Neural cell (in vitro differentiated cells): Measurements from ENCODE around the gene GNG14. TPM values are rescaled to one million over a fixed set of nuclear protein-coding genes. Genes with fewer than 3 reads are reported as not detected.

Source experiments
- H2AFZ ChIP-seq: fragments of 200-600, 300-800 bp; sonication (generic), shearing (Covaris generic); 2 replicates; pipeline ENCODE4 v1.6.0; 2014; ENCODE audit warnings: low read depth, mild to moderate bottlenecking, antibody characterized with exemption, low read length, moderate library complexity
- H3F3A ChIP-seq: fragments of 200-600 bp; shearing (Covaris generic); 2 replicates; pipeline ENCODE4 v1.6.1; 2016; ENCODE audit warnings: mild to moderate bottlenecking, moderate library complexity, mixed read lengths, antibody characterized with exemption, low read length; ENCODE audit not compliant: insufficient read depth, poor library complexity, severe bottlenecking
- H3K27ac ChIP-seq: fragments of 200-600, 300-800 bp; sonication (generic), shearing (Covaris generic); 2 replicates; pipeline ENCODE4 v1.5.1; 2014; ENCODE audit warnings: mild to moderate bottlenecking, low read length, moderate library complexity
- H3K27me3 ChIP-seq: fragments of 300-800, 200-600 bp; sonication (generic), shearing (Covaris generic); 2 replicates; pipeline ENCODE4 v1.6.0; 2014; ENCODE audit warnings: mild to moderate bottlenecking, low read depth, low read length, moderate library complexity; ENCODE audit not compliant: insufficient read depth
- H3K36me3 ChIP-seq: fragments of 300-800, 200-600 bp; sonication (generic), shearing (Covaris generic); 2 replicates; pipeline ENCODE4 v1.5.1; 2014; ENCODE audit warnings: mild to moderate bottlenecking, antibody characterized with exemption, low read length, moderate library complexity; ENCODE audit not compliant: insufficient read depth
- H3K4me2 ChIP-seq: fragments of 300-800, 200-600 bp; sonication (generic), shearing (Covaris generic); 2 replicates; pipeline ENCODE4 v1.6.0; 2014; ENCODE audit warnings: mild to moderate bottlenecking, low read length
- H3K4me3 ChIP-seq: fragments of 300-800, 200-600 bp; sonication (generic), shearing (Covaris generic); 2 replicates; pipeline ENCODE4 v1.5.1; 2014; ENCODE audit warnings: mild to moderate bottlenecking, low read length, moderate library complexity
- H3K79me2 ChIP-seq: fragments of 200-600 bp; shearing (Covaris generic); replicated peaks from 2 replicates; pipeline ENCODE4 v1.6.0; 2014; ENCODE audit warnings: mild to moderate bottlenecking, low read length, moderate library complexity; ENCODE audit not compliant: insufficient read depth
- H3K9ac ChIP-seq: fragments of 300-800, 200-600 bp; sonication (generic), shearing (Covaris generic); 2 replicates; pipeline ENCODE4 v1.6.1; 2016; ENCODE audit warnings: mild to moderate bottlenecking, low read length, mixed read lengths
- H3K9me2 ChIP-seq: fragments of 200-600 bp; shearing (Covaris generic); 2 replicates; pipeline ENCODE4 v1.6.1; 2016; ENCODE audit warnings: mild to moderate bottlenecking, low read length, mixed read lengths; ENCODE audit not compliant: insufficient read depth
- H3K9me3 ChIP-seq: fragments of 200-600, 300-800 bp; sonication (generic), shearing (Covaris generic); 2 replicates; pipeline ENCODE4 v1.6.1; 2016; ENCODE audit warnings: mild to moderate bottlenecking, mixed run types, low read length, moderate library complexity, mixed read lengths
- H4K20me1 ChIP-seq: fragments of 200-600 bp; shearing (Covaris generic); 2 replicates; pipeline ENCODE4 v1.6.1; 2016; ENCODE audit warnings: mild to moderate bottlenecking, mixed run types; ENCODE audit not compliant: insufficient read depth
- EP300 ChIP-seq: fragments of 450-650 bp; conservative IDR thresholded peaks from 2 replicates; pipeline ENCODE4 v1.6.1; 2014; ENCODE audit warnings: antibody characterized with exemption, mild to moderate bottlenecking, moderate library complexity; ENCODE audit not compliant: poor library complexity, severe bottlenecking
- EZH2 ChIP-seq: fragments of 200-600, 300-800 bp; shearing (Covaris generic), sonication (generic); IDR thresholded peaks from 2 replicates; pipeline ENCODE4 v1.6.1; 2014; ENCODE audit warnings: antibody characterized with exemption, low read length, borderline replicate concordance, mild to moderate bottlenecking; ENCODE audit not compliant: insufficient read depth, poor library complexity, severe bottlenecking
- MXI1 ChIP-seq: fragments of 450-650 bp; conservative IDR thresholded peaks from 2 replicates; pipeline ENCODE4 v1.6.1; 2014; ENCODE audit warnings: antibody characterized with exemption, mild to moderate bottlenecking; ENCODE audit not compliant: poor library complexity, severe bottlenecking
- POLR2AphosphoS5 ChIP-seq: IDR thresholded peaks from 2 replicates; pipeline ENCODE4 v1.6.1; 2012
- RAD21 ChIP-seq: fragments of 450-650 bp; conservative IDR thresholded peaks from 2 replicates; pipeline ENCODE4 v1.6.1; 2014; ENCODE audit warnings: antibody characterized with exemption, mild to moderate bottlenecking, moderate library complexity
- SMC3 ChIP-seq: fragments of 450-650 bp; conservative IDR thresholded peaks from 2 replicates; pipeline ENCODE4 v1.6.1; 2014; ENCODE audit warnings: antibody characterized with exemption, mild to moderate bottlenecking, moderate library complexity; ENCODE audit not compliant: poor library complexity
- TAF1 ChIP-seq: IDR thresholded peaks from 2 replicates; pipeline ENCODE4 v1.6.1; 2012; ENCODE audit warnings: low read depth
- polyA plus RNA-seq: library from polyadenylated mRNA; depleted of rRNA; stranded (reverse); fragments of >200 nt; gene quantifications from 2 replicates; pipeline ENCODE4 v1.2.3, GENCODE V29; 2014
- TF ChIP-seq, protein P1 (sequence below): IDR thresholded peaks from 2 replicates; pipeline ENCODE4 v1.6.1; 2012; ENCODE audit warnings: borderline replicate concordance
- TF ChIP-seq, protein P2 (sequence below): fragments of 450-650 bp; IDR thresholded peaks from 2 replicates; pipeline ENCODE4 v1.5.1; 2014; ENCODE audit warnings: antibody characterized with exemption, mild to moderate bottlenecking, moderate library complexity; ENCODE audit not compliant: poor library complexity, severe bottlenecking

Gene GNG14
- polyA plus RNA-seq, 1 donor from 2014 or later: not detected

DNA sequence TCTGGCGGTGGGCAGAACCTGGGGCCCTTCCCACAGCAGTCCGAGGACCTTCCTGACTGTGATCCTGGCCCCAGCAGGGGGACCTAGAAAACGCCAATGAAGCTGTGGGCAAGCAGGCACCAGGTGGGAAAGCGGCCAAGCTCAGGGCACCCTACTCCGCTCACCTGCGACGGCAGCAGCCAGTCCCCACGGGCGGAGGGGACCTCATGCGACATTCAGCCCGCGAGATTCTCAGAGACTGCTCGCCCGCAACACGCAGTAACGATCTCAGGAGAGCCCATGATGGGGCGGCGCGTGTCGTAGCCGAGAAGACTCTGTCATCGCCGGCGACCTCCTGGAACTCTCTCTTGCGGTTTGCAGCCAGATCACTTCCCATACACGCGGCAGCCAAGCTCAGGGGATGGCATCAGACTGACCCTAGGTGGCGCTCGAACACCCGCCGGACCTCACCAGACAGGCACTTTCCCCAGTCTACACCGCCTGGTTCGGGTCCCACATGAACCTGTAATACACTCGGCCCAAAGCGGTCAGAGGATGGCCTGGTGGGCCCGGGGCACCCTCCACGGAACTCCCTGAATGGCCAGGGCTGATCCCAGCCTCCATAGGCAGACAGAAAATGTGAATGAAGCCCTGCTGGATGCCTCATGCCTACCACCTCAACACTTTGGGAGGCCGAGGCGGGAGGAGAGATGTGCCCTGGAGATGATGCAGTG, 47.7 kb upstream of the GNG14 start:
- H3K9ac ChIP-seq: no peak overlapping the region

DNA sequence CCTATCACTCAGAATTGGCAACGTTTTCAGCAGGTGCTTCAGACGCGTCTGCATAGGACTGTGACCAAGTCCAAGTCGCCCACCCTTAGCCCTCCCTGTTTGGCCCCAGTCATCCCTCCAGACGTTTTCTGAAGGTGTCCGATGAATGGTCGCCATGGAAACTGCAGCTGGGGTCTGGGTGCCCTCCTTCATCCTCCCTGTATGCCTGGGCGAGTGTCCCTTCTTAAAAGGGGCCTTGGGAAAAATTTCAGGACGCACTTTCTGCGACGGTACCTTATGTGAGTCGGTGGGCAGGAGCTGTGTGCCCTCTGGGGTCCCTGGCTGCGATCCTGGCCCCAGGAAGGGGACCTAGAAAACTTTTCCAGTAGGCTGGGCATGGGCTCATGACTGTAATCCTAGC, 46.3 kb upstream of the GNG14 start:
- Histone ChIP-seq H3F3A (no peaks in the 10 kb centered on the region), H3K27me3 (no peaks in the 10 kb centered on the region), H3K9me2 (no peaks in the 10 kb centered on the region), H3K9ac (no peak overlapping the region), H4K20me1 (no peaks in the 10 kb centered on the region), H3K79me2 (no peaks in the 10 kb centered on the region), H3K4me3 (no peak overlapping the region), H3K27ac (no peak overlapping the region), H2AFZ (no peak overlapping the region), H3K4me2 (no peak overlapping the region), H3K9me3 (no peaks in the 10 kb centered on the region), H3K36me3 (no peaks in the 10 kb centered on the region)
- no peak for TF ChIP-seq RAD21
- TF ChIP-seq SMC3: no peak
- TF ChIP-seq TAF1: no peak
- TF ChIP-seq, protein P1, sequence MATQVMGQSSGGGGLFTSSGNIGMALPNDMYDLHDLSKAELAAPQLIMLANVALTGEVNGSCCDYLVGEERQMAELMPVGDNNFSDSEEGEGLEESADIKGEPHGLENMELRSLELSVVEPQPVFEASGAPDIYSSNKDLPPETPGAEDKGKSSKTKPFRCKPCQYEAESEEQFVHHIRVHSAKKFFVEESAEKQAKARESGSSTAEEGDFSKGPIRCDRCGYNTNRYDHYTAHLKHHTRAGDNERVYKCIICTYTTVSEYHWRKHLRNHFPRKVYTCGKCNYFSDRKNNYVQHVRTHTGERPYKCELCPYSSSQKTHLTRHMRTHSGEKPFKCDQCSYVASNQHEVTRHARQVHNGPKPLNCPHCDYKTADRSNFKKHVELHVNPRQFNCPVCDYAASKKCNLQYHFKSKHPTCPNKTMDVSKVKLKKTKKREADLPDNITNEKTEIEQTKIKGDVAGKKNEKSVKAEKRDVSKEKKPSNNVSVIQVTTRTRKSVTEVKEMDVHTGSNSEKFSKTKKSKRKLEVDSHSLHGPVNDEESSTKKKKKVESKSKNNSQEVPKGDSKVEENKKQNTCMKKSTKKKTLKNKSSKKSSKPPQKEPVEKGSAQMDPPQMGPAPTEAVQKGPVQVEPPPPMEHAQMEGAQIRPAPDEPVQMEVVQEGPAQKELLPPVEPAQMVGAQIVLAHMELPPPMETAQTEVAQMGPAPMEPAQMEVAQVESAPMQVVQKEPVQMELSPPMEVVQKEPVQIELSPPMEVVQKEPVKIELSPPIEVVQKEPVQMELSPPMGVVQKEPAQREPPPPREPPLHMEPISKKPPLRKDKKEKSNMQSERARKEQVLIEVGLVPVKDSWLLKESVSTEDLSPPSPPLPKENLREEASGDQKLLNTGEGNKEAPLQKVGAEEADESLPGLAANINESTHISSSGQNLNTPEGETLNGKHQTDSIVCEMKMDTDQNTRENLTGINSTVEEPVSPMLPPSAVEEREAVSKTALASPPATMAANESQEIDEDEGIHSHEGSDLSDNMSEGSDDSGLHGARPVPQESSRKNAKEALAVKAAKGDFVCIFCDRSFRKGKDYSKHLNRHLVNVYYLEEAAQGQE: no peak
- TF ChIP-seq, protein P2, sequence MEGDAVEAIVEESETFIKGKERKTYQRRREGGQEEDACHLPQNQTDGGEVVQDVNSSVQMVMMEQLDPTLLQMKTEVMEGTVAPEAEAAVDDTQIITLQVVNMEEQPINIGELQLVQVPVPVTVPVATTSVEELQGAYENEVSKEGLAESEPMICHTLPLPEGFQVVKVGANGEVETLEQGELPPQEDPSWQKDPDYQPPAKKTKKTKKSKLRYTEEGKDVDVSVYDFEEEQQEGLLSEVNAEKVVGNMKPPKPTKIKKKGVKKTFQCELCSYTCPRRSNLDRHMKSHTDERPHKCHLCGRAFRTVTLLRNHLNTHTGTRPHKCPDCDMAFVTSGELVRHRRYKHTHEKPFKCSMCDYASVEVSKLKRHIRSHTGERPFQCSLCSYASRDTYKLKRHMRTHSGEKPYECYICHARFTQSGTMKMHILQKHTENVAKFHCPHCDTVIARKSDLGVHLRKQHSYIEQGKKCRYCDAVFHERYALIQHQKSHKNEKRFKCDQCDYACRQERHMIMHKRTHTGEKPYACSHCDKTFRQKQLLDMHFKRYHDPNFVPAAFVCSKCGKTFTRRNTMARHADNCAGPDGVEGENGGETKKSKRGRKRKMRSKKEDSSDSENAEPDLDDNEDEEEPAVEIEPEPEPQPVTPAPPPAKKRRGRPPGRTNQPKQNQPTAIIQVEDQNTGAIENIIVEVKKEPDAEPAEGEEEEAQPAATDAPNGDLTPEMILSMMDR: no peak
- TF ChIP-seq EZH2: no peak
- no peak for TF ChIP-seq POLR2AphosphoS5
- TF ChIP-seq EP300: no peak
- TF ChIP-seq MXI1: no peak

More for the DNA sequence above, 47.7 kb upstream of the GNG14 start:
- no peak overlapping the region for H3K27ac ChIP-seq
- no peaks in the 10 kb centered on the region for H3K27me3 ChIP-seq
- no peak overlapping the region for H2AFZ ChIP-seq
- no peaks in the 10 kb centered on the region for H3K36me3 ChIP-seq
- H4K20me1 ChIP-seq: no peaks in the 10 kb centered on the region
- no peaks in the 10 kb centered on the region for H3K9me3 ChIP-seq
- no peaks in the 10 kb centered on the region for H3F3A ChIP-seq
- H3K4me3 ChIP-seq: no peak overlapping the region
- no peaks in the 10 kb centered on the region for H3K79me2 ChIP-seq
- TF ChIP-seq EP300: no peak
- no peak for TF ChIP-seq MXI1
- no peak for TF ChIP-seq TAF1
- TF ChIP-seq, protein P2: peak; percentile 49
- no peak for TF ChIP-seq POLR2AphosphoS5
- TF ChIP-seq SMC3: no peak
- no peak overlapping the region for H3K4me2 ChIP-seq
- no peaks in the 10 kb centered on the region for H3K9me2 ChIP-seq
